Activated naive CD8-positive, alpha-beta T cell treated with anti-CD3 and anti-CD28 coated beads for 36 hours (primary cell): ENCODE data around the gene ZNF814. TPM values are rescaled to one million over a fixed set of nuclear protein-coding genes. Genes with fewer than 3 reads are reported as not detected.
"Not testable (repeated sequence)": the region's sequence is repeated elsewhere in the genome, so short reads cannot be mapped to it uniquely, and the experiment has no call there.

ENCODE experiments used
- DNase-seq: peaks from one replicate; pipeline ENCODE4 v3.0.0; 2021
- H3K27ac Mint-ChIP-seq: one replicate; pipeline ENCODE4 v1.8.0; 2022; ENCODE audit warnings: mild to moderate bottlenecking, moderate library complexity, mixed read lengths
- H3K27me3 Mint-ChIP-seq: one replicate; pipeline ENCODE4 v1.8.0; 2022; ENCODE audit warnings: mild to moderate bottlenecking, mixed read lengths
- H3K36me3 Mint-ChIP-seq: one replicate; pipeline ENCODE4 v1.8.0; 2021; ENCODE audit warnings: mild to moderate bottlenecking, mixed read lengths
- H3K4me1 Mint-ChIP-seq: one replicate; pipeline ENCODE4 v1.8.0; 2021; ENCODE audit warnings: mixed read lengths
- H3K4me3 Mint-ChIP-seq: one replicate; pipeline ENCODE4 v1.8.0; 2022; ENCODE audit warnings: mild to moderate bottlenecking, moderate library complexity, mixed read lengths
- H3K9me3 Mint-ChIP-seq: one replicate; pipeline ENCODE4 v1.8.0; 2022; ENCODE audit warnings: mixed read lengths
- total RNA-seq, 2 experiments: library from RNA; stranded (reverse); gene quantifications; one replicate each; pipeline ENCODE4 v1.2.3, GENCODE V29; 2021

The ZNF814 gene
- total RNA-seq, result 10 to 100 TPM; 40.6 to 45.9 TPM

DNA sequence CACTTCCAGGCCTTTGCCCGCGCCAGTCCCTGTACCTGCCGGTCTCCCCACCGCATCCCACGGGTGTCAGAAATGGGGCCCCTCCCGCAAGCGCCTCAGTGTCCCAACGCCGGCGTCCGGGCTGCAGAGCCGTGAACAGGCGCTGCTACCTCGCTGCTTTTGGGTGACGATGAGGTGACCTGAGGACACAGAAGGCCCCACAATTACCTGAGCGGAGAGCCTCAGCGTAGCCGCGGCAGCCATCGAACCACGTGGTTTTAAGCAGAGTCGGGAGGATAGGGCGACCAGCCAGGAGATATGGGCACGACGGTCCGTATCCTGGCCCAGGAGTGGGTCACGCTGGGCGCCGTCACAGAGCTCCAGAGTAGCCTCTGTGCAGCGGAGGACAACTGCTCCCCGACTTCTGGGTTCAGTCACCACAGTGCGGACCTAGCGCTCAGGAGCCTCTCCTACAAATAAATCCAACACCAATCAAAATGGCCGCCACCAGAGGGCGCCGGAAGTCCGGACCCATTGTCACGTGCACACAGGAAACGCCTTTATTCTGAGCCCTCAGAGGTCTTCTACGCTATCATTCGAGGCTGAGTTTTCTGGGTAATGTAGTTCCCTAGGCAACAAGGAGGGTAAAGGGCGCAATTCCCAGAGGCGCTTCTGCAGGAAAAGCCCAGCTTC, at the start of gene ZNF814:
ZNF814 (minus strand) TSS at position 478 of the 672 bp plus-strand sequence; CDS start at position 243, 235 bp downstream.
- peaks cover 18% of the 10 kb centered on the region for H3K9me3 Mint-ChIP-seq
- H3K27me3 Mint-ChIP-seq, result no peaks in the 10 kb centered on the region
- H3K36me3 Mint-ChIP-seq, result peaks cover 55% of the 10 kb centered on the region

DNA sequence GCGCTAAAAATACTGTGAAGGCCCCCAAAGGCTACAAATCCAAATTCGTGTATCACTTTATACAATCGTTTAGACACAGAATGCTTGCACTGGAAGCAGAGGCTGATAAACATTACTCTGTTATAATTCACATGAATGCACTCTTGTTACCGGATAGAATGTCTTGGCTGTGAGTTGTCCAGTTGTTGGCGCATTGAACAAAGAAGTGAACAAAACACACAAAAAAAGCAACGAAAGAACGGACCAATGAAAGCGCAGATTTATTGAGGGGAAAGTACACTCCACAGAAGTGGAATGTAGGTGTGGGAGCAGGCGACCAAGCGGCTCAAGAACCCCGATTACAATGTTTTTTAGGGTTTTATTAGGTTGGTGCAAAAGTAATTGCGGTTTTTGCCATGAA, 46.9 kb upstream of the ZNF814 start:
- no peaks in the 10 kb centered on the region for H3K27me3 Mint-ChIP-seq
- H3K4me3 Mint-ChIP-seq, result no peak overlapping the region
- no peak for DNase-seq
- peaks cover 10% of the 10 kb centered on the region for H3K4me1 Mint-ChIP-seq
- no peak overlapping the region for H3K27ac Mint-ChIP-seq
- peaks cover 47% of the 10 kb centered on the region for H3K9me3 Mint-ChIP-seq
- H3K36me3 Mint-ChIP-seq, result peaks cover 93% of the 10 kb centered on the region

More for the DNA sequence above, at the start of gene ZNF814:
- peak; percentile 83 for DNase-seq
- H3K27ac Mint-ChIP-seq, result peak within 1 kb of the TSS; percentile 94
- H3K4me3 Mint-ChIP-seq, result peak within 1 kb of the TSS; percentile 96
- peaks cover 26% of the 10 kb centered on the region for H3K4me1 Mint-ChIP-seq

DNA sequence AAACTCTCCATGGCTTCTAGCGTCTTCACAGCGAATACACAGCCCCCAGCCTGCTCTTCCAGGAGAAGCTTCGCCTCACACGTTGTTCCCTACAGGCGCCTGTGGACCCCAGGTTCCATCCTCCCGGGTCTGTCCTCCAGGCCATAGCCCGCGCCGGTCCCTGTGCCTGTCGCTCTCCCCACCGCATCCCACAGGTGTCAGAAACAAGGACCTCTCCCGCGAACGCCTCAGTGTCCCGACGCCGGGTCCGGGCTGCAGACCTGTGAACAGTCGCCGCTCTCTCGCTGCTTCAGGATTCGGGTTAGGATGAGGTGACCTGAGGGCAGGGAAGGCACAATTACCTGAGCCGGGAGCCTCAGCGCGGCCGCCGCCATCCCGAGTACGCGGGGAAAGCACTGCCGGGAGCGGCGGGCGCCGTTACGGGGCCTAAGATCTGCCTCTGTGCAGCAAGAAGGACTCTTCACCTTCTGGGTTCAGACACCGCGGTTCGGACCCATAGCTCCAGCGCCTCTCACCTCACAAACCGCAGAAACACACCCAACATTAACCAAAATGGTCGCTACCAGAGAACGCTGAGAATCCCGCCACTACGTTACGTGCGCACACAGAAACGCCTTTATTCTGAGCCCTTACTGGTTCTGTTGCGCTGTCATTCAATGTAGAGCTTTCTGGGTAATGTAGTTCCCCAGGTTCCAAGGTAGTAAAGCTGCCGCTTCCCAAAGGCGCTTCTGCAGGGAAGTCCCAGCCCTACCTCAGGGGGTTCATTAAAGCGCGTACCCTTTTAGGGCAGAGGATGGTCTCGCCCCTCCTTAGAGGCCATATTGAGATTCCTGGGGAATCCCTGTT, 46.2 kb upstream of the ZNF814 start, which contains the start of gene ZNF418:
ZNF418 (minus strand) TSS at position 583 of the 846 bp plus-strand sequence. CDS start 1,580 bp downstream, outside the sequence.
- peaks cover 95% of the 10 kb centered on the region for H3K36me3 Mint-ChIP-seq
- no peaks in the 10 kb centered on the region for H3K27me3 Mint-ChIP-seq
- H3K9me3 Mint-ChIP-seq, result peaks cover 52% of the 10 kb centered on the region
- peaks cover 10% of the 10 kb centered on the region for H3K4me1 Mint-ChIP-seq
- DNase-seq, result peak; percentile 60
- H3K27ac Mint-ChIP-seq, result peak within 1 kb of the TSS; percentile 87
- H3K4me3 Mint-ChIP-seq, result peak within 1 kb of the TSS; percentile 90

DNA sequence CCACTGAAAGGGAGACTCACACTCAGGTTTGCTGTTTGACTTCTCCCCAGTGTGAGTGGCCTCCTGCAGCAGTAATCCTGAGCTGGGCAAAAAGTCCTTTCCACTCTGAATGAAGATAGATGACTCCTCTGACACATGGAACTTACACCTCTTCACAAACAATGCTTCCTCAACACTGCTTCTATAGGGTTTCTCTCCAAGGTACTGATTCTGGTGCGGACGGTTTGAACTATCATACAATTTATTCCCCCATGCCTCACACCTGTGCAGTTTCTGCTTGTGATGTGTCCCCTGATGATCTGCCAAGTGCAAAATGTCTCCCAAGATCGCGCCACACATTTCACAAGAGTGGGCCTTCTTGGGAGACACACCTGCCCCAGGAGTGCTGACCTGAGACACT, 38.8 kb upstream of the ZNF814 start:
- H3K4me3 Mint-ChIP-seq, result no peak overlapping the region
- peaks cover 90% of the 10 kb centered on the region for H3K36me3 Mint-ChIP-seq
- DNase-seq, result no peak
- no peaks in the 10 kb centered on the region for H3K27me3 Mint-ChIP-seq
- H3K27ac Mint-ChIP-seq, result no peak overlapping the region
- H3K9me3 Mint-ChIP-seq, result peaks cover 54% of the 10 kb centered on the region
- H3K4me1 Mint-ChIP-seq, result no peaks in the 10 kb centered on the region

DNA sequence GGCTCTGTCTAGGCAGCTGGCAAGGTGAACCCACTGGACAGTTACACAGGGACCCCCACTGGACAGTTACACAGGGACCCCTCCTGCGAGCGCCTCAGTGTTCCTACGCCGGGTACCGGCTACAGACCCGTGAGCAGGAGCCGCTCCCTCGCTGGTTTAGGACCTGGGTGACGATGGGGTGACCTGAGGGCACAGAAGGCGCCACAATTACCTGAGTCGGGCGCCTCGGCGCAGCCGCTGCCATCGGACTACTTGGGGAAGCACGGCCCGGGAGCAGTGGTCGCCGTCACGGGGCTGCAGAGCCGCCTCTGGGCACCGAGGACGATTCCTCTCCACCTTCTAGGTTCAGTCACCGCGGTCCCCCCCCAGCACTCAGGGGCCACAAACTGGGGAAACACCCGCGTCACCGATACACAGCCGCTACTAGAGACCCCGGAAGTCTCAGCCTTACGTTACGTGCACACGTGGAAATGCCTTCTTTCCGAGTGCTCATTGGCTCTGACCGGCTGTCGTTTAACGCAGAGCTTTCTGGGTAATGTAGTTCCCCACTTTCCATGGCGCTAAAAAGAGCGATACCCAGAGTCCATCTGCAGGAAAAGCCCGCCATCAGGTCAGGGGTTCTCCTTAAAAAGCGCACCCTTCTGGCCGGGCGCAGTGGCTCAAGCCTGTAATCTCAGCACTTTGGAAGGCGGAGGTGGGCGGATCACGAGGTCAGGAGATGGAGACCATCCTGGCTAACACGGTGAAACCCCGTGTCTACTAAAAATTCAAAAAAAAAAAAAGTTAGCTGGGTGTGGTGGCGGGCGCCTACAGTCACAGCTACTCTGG, 27.5 kb upstream of the ZNF814 start, which contains the start of gene ZNF417:
ZNF417 (minus strand) TSS at position 425 of the 828 bp plus-strand sequence; CDS start at position 244, 181 bp downstream.
- H3K27me3 Mint-ChIP-seq, result not testable (repeated sequence)
- H3K27ac Mint-ChIP-seq, result peak within 1 kb of the TSS; percentile 98
- H3K9me3 Mint-ChIP-seq, result peaks cover 25% of the 10 kb centered on the region
- peaks cover 31% of the 10 kb centered on the region for H3K4me1 Mint-ChIP-seq
- H3K4me3 Mint-ChIP-seq, result peak within 1 kb of the TSS; percentile 90
- H3K36me3 Mint-ChIP-seq, result peaks cover 84% of the 10 kb centered on the region
- peak; percentile 85 for DNase-seq

DNA sequence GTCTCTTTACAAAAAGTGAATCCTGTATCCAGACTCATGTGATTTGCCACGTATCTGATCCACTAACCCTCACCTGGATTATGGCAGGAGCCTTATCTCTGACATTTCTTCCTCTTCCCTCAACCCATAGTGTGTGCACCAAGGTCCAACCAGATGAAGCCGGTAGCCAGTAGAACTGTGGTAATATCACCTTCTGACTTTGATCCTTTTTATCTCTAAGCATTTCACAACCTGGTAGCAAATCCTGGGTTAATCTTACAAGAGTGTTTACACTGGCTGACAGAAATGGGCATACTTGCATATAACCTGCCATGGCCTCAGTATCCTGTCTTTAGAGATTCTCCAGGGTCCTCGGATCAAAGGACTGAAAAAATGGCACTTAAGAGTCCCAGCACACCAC, 25.7 kb upstream of the ZNF814 start:
- H3K4me3 Mint-ChIP-seq, result peak overlapping the region; percentile 90
- no peak overlapping the region for H3K27ac Mint-ChIP-seq
- peaks cover 31% of the 10 kb centered on the region for H3K4me1 Mint-ChIP-seq
- H3K36me3 Mint-ChIP-seq, result peaks cover 83% of the 10 kb centered on the region
- peaks cover 27% of the 10 kb centered on the region for H3K9me3 Mint-ChIP-seq
- no peaks in the 10 kb centered on the region for H3K27me3 Mint-ChIP-seq
- no peak for DNase-seq

DNA sequence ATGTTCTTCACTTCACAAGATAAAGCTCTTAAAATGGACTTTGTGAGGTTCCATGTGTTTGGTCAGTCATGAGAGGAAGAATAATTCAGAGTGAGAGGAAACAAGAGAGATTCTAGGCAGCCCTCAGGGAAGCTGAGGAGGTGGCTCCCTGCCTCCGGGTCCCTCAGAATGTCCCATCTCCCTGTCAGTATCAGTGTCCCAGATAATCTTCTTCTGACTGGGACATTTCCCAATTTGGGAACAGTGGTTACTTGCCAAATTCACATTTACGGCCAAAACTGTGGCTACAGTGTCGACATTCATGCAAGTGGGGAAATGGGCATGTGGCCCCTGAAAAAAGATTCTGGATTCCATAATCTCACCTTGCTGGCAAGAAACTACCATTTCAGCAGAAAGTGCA, 18.6 kb upstream of the ZNF814 start:
- Mint-ChIP-seq H3K4me1 (peaks cover 21% of the 10 kb centered on the region), H3K4me3 (no peak overlapping the region), H3K27ac (no peak overlapping the region), H3K9me3 (peaks cover 14% of the 10 kb centered on the region), H3K27me3 (no peaks in the 10 kb centered on the region), H3K36me3 (peaks cover 69% of the 10 kb centered on the region)
- no peak for DNase-seq

DNA sequence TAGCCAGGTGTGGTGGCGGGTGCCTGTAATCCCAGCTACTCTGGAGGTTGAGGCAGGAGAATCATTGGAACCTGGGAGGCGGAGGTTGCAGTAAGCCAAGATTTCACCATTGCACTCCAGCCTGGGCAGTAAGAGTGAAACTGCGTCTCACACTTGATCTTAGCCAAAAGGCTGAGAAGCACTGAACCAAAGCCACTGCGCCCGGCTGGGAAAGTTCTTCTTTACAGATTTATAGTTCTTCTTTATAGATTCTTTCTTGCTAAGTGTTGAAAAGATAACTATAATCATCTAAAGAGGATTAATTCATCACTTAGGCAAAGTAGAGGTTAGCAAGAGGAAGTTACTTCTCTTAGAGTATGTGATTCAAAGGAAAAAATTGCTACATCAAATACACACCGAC, 16.4 kb upstream of the ZNF814 start:
- Mint-ChIP-seq H3K27ac (peak overlapping the region; percentile 34), H3K4me1 (peaks cover 17% of the 10 kb centered on the region), H3K36me3 (peaks cover 50% of the 10 kb centered on the region), H3K27me3 (no peaks in the 10 kb centered on the region), H3K9me3 (peaks cover 4% of the 10 kb centered on the region), H3K4me3 (no peak overlapping the region)
- DNase-seq, result no peak

DNA sequence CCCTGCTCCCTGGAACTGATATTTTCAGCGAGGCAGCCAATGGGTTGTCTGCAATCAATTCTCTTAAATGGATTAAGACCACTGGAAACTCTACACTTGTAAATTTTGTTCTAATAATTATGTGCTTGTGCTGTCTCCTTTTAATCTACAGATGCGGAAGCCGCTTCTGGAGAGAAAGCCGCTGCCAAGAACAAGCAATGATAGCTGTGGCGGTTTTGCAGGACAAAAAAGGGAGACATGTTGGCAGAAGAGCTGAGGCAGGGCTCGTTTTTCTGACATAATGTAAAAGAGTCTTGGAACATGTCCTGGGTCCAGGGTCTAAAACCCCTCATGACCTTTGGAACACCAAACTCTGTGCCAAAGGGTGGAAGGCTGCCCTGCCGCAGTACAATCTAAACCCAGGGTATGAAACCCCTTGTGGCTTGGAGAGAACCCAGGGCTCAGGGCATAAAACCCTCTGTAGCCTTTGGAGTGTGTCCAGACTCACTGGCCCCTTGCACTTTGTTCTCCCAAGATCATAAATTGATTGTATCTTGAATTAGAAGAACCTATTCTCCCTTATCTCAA, 14.9 kb upstream of the ZNF814 start:
- Mint-ChIP-seq H3K36me3 (peaks cover 39% of the 10 kb centered on the region), H3K27ac (peak overlapping the region; percentile 94), H3K9me3 (peaks cover 4% of the 10 kb centered on the region), H3K4me3 (no peak overlapping the region), H3K4me1 (peaks cover 17% of the 10 kb centered on the region), H3K27me3 (no peaks in the 10 kb centered on the region)
- no peak for DNase-seq

DNA sequence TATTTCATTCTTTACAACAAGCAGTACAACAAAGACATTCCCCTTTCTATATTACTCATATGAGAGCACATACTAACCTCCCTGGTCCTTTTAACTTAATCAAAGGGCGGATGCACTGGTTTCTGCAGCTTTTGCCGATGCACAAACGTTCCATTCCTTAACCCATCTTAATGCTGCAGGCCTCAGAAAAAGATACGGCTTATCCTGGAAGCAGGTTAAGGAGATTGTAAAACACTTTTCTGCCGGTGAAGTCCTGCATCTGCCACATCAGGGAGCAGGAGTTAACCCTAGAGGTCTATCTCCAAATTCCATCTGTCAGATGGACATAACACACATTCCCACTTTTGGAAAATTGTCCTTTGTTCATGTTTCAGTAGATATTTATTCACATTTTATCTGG, 11.5 kb upstream of the ZNF814 start:
- peaks cover 13% of the 10 kb centered on the region for H3K36me3 Mint-ChIP-seq
- no peaks in the 10 kb centered on the region for H3K27me3 Mint-ChIP-seq
- H3K4me1 Mint-ChIP-seq, result peaks cover 12% of the 10 kb centered on the region
- H3K9me3 Mint-ChIP-seq, result peaks cover 1% of the 10 kb centered on the region
- no peak for DNase-seq
- no peak overlapping the region for H3K4me3 Mint-ChIP-seq
- H3K27ac Mint-ChIP-seq, result no peak overlapping the region

DNA sequence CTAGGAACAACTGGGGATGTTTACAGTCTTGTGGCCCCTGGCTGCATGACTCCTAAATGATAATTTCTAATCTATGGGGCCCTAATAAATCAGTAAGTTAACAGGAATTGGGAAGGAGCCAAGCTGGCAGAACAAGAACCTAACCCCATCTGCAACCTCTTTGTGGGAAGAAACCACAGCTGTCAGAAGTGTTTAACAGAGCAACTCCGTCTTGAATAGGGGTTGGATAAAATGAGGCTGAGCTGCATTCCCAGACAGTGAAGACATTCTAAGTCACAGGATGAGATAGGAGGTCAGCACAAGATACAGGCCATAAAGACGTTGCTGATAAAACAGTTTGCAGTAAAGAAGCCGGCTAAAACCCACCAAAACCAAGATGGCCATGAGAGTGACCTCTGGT, 1.9 kb upstream of the ZNF814 start:
- H3K36me3 Mint-ChIP-seq, result peaks cover 34% of the 10 kb centered on the region
- H3K27me3 Mint-ChIP-seq, DNase-seq, H3K27ac Mint-ChIP-seq, H3K4me3 Mint-ChIP-seq: not testable (repeated sequence)
- peaks cover 11% of the 10 kb centered on the region for H3K9me3 Mint-ChIP-seq
- peaks cover 18% of the 10 kb centered on the region for H3K4me1 Mint-ChIP-seq

DNA sequence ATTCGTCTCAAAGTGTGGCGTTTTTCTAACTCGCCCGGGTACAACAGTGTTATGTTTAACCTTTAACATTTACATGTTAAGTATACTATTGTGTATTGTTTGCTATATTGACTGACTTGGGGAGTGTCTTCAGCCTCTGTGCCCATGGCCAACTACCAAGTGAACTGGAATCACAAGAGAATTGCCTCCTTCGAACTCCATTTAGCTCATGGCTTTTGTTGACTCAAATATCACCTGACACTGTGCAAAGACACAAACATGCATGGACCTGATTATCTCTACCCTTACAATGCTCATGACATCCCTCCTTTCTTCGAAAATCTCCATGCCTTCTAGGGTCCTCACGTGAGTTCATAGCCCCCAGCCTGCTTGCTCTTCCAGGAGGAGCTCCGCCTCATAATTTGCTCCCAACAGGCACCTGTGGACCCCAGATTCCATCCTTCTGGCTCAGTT, 704 bp downstream of the ZNF814 start:
- DNase-seq, result no peak
- H3K27ac Mint-ChIP-seq, result peak overlapping the region; percentile 94
- H3K4me1 Mint-ChIP-seq, result peaks cover 26% of the 10 kb centered on the region
- peaks cover 60% of the 10 kb centered on the region for H3K36me3 Mint-ChIP-seq
- H3K4me3 Mint-ChIP-seq, result peak overlapping the region; percentile 96
- no peaks in the 10 kb centered on the region for H3K27me3 Mint-ChIP-seq
- peaks cover 18% of the 10 kb centered on the region for H3K9me3 Mint-ChIP-seq

DNA sequence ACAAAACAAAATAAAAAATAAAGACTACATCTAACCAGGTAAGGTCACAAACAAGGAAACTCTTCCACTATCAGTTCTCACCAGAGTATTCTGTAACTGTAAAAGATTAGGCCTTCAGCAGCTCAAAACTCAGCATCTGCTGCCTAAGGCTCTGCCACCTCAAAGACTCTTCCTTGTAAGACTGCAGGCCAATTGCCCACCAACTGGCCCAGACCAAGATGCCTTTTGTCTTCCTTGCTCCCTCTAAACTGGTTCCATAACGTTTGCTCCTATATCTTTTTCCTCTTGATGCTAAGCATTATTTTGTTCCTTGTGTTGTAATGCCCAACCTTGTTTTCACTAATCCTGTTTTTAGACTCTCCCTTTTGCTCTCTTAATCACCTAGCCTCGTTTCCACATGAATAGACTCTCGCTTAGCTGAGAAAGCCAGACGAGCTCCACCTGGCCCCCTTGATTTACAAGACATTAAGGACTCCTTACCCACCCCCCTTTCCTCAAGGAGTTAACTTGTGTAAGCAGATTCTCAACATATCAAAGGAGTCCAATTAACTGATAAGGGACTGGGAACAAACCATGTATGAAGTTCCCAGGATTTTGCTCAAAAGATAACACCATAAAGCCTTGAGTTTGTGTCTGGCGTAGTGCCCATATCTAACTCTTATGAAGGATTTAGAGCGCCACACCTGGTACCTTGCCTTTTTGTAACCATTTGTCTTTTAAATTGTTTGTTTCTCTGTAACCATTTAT, 1.5 kb downstream of the ZNF814 start:
- H3K27me3 Mint-ChIP-seq, result no peaks in the 10 kb centered on the region
- H3K27ac Mint-ChIP-seq, result peak overlapping the region; percentile 94
- H3K9me3 Mint-ChIP-seq, result peaks cover 18% of the 10 kb centered on the region
- H3K36me3 Mint-ChIP-seq, result peaks cover 68% of the 10 kb centered on the region
- peaks cover 26% of the 10 kb centered on the region for H3K4me1 Mint-ChIP-seq
- peak overlapping the region; percentile 96 for H3K4me3 Mint-ChIP-seq
- no peak for DNase-seq

DNA sequence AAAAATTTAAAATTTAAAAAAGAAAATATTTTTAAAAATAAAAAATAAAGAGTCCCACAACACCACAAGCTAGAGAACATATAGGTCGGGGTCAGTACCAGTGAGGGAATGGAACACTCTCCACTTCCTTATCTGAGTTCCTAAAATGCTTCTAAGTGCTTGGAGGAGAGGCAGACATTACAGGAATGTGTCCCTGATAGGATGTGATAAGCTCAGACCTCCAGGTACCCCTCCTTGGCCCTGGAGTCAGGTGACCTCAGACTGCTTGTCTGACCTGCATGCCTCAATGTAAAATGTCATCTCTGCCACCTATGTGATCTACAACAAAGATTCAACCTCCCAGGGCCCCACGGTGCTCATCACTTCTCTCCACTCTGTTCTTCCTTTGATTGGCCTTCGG, 2.8 kb downstream of the ZNF814 start:
- H3K4me1 Mint-ChIP-seq, result peaks cover 26% of the 10 kb centered on the region

More for the DNA sequence above, 2.8 kb downstream of the ZNF814 start:
- Mint-ChIP-seq H3K27ac (no peak overlapping the region), H3K27me3 (no peaks in the 10 kb centered on the region), H3K36me3 (peaks cover 68% of the 10 kb centered on the region), H3K4me3 (peak overlapping the region; percentile 53), H3K9me3 (peaks cover 18% of the 10 kb centered on the region)
- no peak for DNase-seq
